ENCODE data around the gene EPB41L2.

GRCh38 chr6:131004936-131005335 lies 58.1 kb downstream of the EPB41L2 start:
- TF ChIP-seq CTCF (IDR thresholded peaks at IDR 0.05) (no peak), POLR2A (IDR thresholded peaks at IDR 0.05) (no peak)
